Dedifferentiated amniotic fluid mesenchymal stem cell (primary cell): ENCODE data around the gene GAN.

ENCODE experiments used
- DNase-seq: peaks from one replicate; pipeline ENCODE4 v3.0.0-alpha.2; 2016; ENCODE audit errors: extremely low spot score

The GAN gene, protein sequence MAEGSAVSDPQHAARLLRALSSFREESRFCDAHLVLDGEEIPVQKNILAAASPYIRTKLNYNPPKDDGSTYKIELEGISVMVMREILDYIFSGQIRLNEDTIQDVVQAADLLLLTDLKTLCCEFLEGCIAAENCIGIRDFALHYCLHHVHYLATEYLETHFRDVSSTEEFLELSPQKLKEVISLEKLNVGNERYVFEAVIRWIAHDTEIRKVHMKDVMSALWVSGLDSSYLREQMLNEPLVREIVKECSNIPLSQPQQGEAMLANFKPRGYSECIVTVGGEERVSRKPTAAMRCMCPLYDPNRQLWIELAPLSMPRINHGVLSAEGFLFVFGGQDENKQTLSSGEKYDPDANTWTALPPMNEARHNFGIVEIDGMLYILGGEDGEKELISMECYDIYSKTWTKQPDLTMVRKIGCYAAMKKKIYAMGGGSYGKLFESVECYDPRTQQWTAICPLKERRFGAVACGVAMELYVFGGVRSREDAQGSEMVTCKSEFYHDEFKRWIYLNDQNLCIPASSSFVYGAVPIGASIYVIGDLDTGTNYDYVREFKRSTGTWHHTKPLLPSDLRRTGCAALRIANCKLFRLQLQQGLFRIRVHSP

GRCh38 chr16:81314603-81315270 lies at the start of gene GAN:
Gene GAN (plus strand): TSS chr16:81314962. CDS start chr16:81315114, 152 bp downstream.
- DNase-seq = peak; percentile 96

DNA sequence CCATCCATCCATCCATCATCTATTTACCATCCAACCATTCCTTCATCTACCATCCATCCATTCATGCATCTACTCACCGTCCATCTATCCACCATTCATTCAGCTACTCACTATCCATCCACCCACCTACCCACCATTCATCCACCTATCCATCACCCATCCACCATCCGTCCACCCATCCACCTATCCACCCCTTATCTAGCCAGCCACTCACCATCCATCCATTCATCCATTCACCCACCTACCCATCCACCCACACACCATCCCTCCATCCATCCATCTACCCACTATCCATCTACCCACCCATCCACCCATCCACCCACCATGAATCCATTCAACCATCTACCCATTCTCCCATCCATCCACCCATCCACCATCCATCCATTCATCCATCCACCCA lies 49.7 kb upstream of the GAN start:
- no peak for DNase-seq

GRCh38 chr16:81265658-81266451 lies 48.9 kb upstream of the GAN start:
- peak; percentile 38 for DNase-seq

GRCh38 chr16:81266680-81267095 lies 48.1 kb upstream of the GAN start:
- no peak for DNase-seq

DNA sequence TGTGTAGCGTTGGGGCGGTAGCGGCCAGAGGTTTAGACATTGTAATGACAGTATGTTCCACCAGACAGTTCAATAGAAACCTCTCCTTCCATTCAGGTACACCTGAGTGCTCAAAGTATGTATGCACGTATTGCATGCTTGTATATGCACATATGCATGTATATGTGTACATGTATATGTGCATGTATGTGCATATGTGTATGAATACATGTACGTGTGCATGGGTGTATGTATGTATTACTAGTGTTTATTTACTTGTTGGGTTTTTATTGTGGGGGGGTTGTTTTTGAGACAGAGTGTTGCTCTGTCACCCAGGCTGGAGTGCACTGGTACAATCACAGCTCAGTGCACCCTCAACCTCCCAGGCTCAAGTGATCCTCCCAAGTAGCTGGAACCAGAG lies 46.3 kb upstream of the GAN start:
- DNase-seq = no peak

DNA sequence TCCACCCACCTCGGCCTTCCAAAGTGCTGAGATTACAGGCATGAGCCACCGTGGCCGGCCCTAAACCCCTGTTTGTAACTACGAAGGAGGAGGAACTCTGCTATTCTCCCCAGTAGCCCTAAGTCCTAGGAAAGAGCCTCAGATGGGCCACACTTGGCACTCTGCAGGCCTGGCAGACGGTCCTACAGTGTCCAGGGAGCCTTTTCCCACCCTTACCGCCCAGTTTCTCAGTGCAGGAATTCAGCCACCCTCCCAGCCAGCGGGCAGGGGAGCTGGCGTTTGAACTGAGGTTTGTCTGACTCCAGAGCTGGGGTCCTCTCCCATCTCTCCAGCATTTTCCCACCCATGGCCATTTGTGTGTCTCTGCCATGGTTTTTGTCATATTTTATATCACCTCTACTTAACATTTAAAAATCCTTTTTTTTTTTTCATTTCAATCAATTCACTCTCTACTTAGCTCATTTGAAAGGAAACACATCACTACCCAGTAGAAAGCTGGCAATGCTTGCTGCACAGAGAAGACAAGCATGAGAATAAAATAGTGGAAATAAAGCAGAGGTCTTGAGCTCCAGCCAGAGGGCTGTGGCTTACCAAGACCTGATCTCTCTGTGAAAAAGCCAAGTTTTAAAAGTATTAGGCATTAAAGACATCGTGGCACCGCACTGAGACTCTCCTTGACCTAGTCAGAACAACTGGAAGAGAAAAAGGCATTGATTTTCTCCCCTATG lies 41.4 kb upstream of the GAN start:
- no peak for DNase-seq

GRCh38 chr16:81275064-81275532 lies 39.7 kb upstream of the GAN start:
- DNase-seq = no peak

GRCh38 chr16:81275795-81276194 lies 39.0 kb upstream of the GAN start:
- DNase-seq = no peak

DNA sequence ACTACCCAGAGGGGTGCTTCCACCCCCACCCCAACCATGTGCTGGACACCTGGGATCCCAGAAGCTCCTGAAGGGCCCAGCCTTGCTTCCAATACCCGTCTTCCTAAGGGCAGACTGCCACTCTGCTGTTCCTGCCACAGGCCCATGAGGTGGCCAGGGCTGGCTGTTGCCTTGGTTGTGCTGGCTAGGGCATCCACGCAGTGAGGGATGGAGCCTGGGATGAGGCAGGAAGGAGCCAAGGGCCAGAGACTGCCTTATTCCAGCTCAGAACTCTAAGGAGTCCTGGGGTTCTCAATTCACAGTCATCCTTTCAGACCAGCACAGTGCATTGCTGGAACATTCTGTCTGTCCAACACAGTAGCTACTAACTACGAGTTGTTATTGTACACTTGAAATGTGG lies 38.4 kb upstream of the GAN start:
- no peak for DNase-seq

DNA sequence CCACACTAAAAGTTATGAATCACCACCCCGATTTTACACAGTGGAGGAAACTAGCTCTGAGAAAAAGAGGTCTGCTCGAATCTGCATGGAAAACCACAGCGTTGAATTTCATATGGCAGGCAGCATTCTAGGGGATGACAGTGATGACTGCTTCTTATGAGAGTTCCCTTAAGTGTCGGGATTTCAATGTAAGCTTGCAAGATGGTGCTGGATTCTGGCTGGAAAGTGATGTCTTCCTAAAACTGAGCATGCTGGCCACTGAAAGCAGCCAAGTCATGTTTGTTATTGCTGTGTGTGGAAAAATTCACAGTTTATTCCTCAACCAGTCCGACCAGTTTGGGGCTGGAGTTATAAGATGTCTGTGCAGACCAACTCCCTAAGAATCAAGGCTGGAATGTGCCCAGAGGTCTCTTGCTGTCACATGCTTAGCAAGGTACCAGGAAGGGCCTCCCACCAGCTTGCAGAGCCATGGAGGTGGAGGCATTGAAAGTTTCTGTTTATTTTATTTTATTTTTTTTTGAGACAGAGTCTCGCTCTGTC lies 37.2 kb upstream of the GAN start:
- DNase-seq = no peak

- no peak for DNase-seq
These were observed 36.2 kb upstream of the GAN start for GRCh38 chr16:81278526-81278925.

DNA sequence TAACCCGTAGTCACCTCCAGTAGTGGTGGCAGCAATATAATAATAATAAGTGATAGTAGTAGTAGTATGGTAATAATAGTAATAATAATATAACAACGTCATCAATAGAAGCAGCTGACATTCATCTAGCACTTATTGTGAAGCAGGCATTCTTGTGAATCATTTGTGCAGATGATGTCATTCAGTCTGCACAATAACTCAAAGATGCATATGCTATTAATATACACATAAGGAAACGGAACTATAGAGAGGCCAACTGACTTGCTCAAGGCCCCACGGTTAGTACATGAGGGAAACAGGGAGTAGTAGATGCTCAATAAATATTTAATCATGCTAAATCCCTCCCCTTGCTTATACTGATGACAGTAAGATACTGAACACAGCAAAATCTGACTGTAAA lies 35.4 kb upstream of the GAN start:
- DNase-seq = no peak

GRCh38 chr16:81280393-81280792 lies 34.4 kb upstream of the GAN start:
- DNase-seq = no peak

DNA sequence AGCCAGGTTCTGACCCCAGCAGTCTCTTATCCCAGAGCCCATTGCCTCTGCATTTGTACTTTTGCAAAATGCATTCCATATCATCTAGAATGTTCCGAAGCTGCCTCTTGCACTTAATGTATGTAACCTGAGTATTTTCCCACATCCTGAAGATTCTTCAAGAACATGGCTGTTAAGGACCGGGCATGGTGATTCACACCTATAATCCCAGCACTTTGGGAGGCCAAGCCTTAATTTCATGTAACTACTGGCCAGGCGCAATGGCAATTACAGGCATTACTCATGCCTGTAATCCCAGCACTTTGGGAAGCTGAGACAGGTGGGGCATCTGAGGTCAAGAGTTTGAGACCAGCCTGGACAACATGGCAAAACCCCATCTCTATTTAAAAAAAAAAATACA lies 31.7 kb upstream of the GAN start:
- DNase-seq = no peak

GRCh38 chr16:81284995-81285600 lies 29.7 kb upstream of the GAN start:
- no peak for DNase-seq

DNA sequence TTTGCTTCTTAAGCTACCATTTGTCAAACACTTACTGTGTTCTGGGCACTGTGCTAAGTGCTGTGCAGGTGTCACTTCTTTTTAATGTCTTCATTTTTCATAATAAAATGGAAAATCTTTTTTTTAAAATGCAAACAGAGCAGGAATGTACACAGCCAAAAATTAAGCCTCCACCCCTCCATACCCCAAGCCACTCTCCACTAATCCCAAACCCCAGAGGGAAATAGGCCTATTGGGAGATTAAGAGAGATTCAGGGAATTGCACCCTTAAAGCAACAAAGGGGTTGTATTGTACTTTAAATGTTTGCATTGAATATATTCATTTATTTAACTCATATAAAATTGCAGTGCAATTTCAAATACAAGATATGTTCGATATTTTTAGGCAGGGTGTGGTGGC lies 28.6 kb upstream of the GAN start:
- no peak for DNase-seq

GRCh38 chr16:81291117-81291516 lies 23.6 kb upstream of the GAN start:
- DNase-seq = no peak

- no peak for DNase-seq
These were observed 21.8 kb upstream of the GAN start for GRCh38 chr16:81292936-81293335.

GRCh38 chr16:81293909-81294802 lies 20.6 kb upstream of the GAN start:
- DNase-seq = no peak

GRCh38 chr16:81296631-81297030 lies 18.1 kb upstream of the GAN start:
- DNase-seq = no peak
